Measurements from ENCODE around the gene VSTM2B. TPM values are rescaled to one million over a fixed set of nuclear protein-coding genes. Genes with fewer than 3 reads are reported as not detected.
"Not testable (repeated sequence)": the region's sequence is repeated elsewhere in the genome, so short reads cannot be mapped to it uniquely, and the experiment has no call there.

VSTM2B gene
- total RNA-seq, 1 donor from 2014 or later = not detected

- H3K27ac Mint-ChIP-seq = no peak overlapping the region
- Histone ChIP-seq H3K27me3 (no peaks in the 10 kb centered on the region), H3K27ac (no peak overlapping the region), H3K79me2 (ENCODE audit: low read depth) (no peaks in the 10 kb centered on the region), H3F3A (ENCODE audit: low read depth) (no peaks in the 10 kb centered on the region), H3K4me1 (no peaks in the 10 kb centered on the region), H3K4me3 (no peak overlapping the region), H3K9ac (no peak overlapping the region), H3K36me3 (no peaks in the 10 kb centered on the region), H2AFZ (replicated peaks) (no peak overlapping the region), H3K9me3 (ENCODE audit: low read depth) (no peaks in the 10 kb centered on the region), H4K20me1 (ENCODE audit: low read depth) (no peaks in the 10 kb centered on the region), H3K4me2 (no peak overlapping the region)
- no peaks in the 10 kb centered on the region for H3K4me1 Mint-ChIP-seq
- peaks cover 10% of the 10 kb centered on the region for H3K27me3 Mint-ChIP-seq (ENCODE audit: insufficient read depth, low read depth)
- H3K9me3 Mint-ChIP-seq = peaks cover 2% of the 10 kb centered on the region
- H3K36me3 Mint-ChIP-seq = no peaks in the 10 kb centered on the region
- H3K4me3 Mint-ChIP-seq = no peak overlapping the region
- no peak for TF ChIP-seq EZH2 (IDR thresholded peaks at IDR 0.05)
- TF ChIP-seq EZH2phosphoT487 (IDR thresholded peaks at IDR 0.05) = no peak
- TF ChIP-seq, protein P1, sequence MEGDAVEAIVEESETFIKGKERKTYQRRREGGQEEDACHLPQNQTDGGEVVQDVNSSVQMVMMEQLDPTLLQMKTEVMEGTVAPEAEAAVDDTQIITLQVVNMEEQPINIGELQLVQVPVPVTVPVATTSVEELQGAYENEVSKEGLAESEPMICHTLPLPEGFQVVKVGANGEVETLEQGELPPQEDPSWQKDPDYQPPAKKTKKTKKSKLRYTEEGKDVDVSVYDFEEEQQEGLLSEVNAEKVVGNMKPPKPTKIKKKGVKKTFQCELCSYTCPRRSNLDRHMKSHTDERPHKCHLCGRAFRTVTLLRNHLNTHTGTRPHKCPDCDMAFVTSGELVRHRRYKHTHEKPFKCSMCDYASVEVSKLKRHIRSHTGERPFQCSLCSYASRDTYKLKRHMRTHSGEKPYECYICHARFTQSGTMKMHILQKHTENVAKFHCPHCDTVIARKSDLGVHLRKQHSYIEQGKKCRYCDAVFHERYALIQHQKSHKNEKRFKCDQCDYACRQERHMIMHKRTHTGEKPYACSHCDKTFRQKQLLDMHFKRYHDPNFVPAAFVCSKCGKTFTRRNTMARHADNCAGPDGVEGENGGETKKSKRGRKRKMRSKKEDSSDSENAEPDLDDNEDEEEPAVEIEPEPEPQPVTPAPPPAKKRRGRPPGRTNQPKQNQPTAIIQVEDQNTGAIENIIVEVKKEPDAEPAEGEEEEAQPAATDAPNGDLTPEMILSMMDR (IDR thresholded peaks at IDR 0.05) = no peak
- no peak for DNase-seq (ENCODE audit: low spot score)
Observed at GRCh38 chr19:29543381-29543780, 17.6 kb downstream of the VSTM2B start.

GRCh38 chr19:29544656-29545360 is 19.0 kb downstream of the VSTM2B start:
- no peak overlapping the region for H2AFZ ChIP-seq (replicated peaks)
- H3K4me1 ChIP-seq = no peaks in the 10 kb centered on the region
- H3K27me3 ChIP-seq = no peaks in the 10 kb centered on the region
- no peak overlapping the region for H3K27ac ChIP-seq
- Mint-ChIP-seq H3K4me3 (no peak overlapping the region), H3K36me3 (no peaks in the 10 kb centered on the region), H3K4me1 (no peaks in the 10 kb centered on the region), H3K27ac (no peak overlapping the region), H3K27me3 (ENCODE audit: insufficient read depth, low read depth) (peaks cover 6% of the 10 kb centered on the region), H3K9me3 (peaks cover 2% of the 10 kb centered on the region)
- TF ChIP-seq EZH2 (IDR thresholded peaks at IDR 0.05) = no peak
- TF ChIP-seq EZH2phosphoT487 (IDR thresholded peaks at IDR 0.05) = no peak
- TF ChIP-seq, protein P1 (IDR thresholded peaks at IDR 0.05) = no peak
- no peaks in the 10 kb centered on the region for H3F3A ChIP-seq (ENCODE audit: low read depth)
- no peak for DNase-seq (ENCODE audit: low spot score)
- H3K9me3 ChIP-seq (ENCODE audit: low read depth) = no peaks in the 10 kb centered on the region
- H3K4me2 ChIP-seq = no peak overlapping the region
- H3K79me2 ChIP-seq (ENCODE audit: low read depth) = no peaks in the 10 kb centered on the region
- H4K20me1 ChIP-seq (ENCODE audit: low read depth) = no peaks in the 10 kb centered on the region
- no peak overlapping the region for H3K4me3 ChIP-seq
- no peak overlapping the region for H3K9ac ChIP-seq
- no peaks in the 10 kb centered on the region for H3K36me3 ChIP-seq

DNA sequence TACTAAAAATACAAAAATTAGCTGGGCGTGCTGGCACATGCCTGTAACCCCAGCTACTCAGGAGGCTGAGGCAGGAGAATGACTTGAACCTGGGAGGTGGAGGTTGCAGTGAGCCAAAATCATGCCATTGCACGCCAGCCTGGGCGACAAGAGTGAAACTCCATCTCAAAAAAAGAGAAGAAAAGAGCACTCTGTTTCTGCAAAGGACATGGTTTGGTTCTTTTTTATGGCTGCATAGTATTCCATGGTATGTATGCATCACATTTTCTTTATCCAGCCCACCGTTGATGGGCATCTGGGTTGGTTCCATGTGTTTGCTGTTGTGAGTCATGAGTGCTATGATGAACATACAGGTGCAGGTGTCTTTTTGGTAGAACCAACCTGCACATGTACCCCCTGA is 19.7 kb downstream of the VSTM2B start:
- H3K27me3 Mint-ChIP-seq (ENCODE audit: insufficient read depth, low read depth); H3K4me1 ChIP-seq; H3K79me2 ChIP-seq (ENCODE audit: low read depth); H3K27ac ChIP-seq; DNase-seq (ENCODE audit: low spot score); H3K27ac Mint-ChIP-seq; H3F3A ChIP-seq (ENCODE audit: low read depth); H2AFZ ChIP-seq (replicated peaks); H3K36me3 ChIP-seq; H3K4me2 ChIP-seq; H3K4me3 Mint-ChIP-seq; H3K4me1 Mint-ChIP-seq; H3K9me3 Mint-ChIP-seq; H4K20me1 ChIP-seq (ENCODE audit: low read depth); H3K9ac ChIP-seq; H3K27me3 ChIP-seq; H3K36me3 Mint-ChIP-seq; H3K4me3 ChIP-seq; H3K9me3 ChIP-seq (ENCODE audit: low read depth): not testable (repeated sequence)

- no peaks in the 10 kb centered on the region for H3K9me3 ChIP-seq (ENCODE audit: low read depth)
- H4K20me1 ChIP-seq (ENCODE audit: low read depth) = no peaks in the 10 kb centered on the region
- no peak for DNase-seq (ENCODE audit: low spot score)
- H3K27me3 Mint-ChIP-seq (ENCODE audit: insufficient read depth, low read depth) = peaks cover 6% of the 10 kb centered on the region
- H2AFZ ChIP-seq (replicated peaks) = no peak overlapping the region
- no peak overlapping the region for H3K4me3 Mint-ChIP-seq
- no peak overlapping the region for H3K4me2 ChIP-seq
- H3K27ac Mint-ChIP-seq = no peak overlapping the region
- no peaks in the 10 kb centered on the region for H3F3A ChIP-seq (ENCODE audit: low read depth)
- no peaks in the 10 kb centered on the region for H3K4me1 ChIP-seq
- H3K27ac ChIP-seq = no peak overlapping the region
- H3K27me3 ChIP-seq = no peaks in the 10 kb centered on the region
- no peak overlapping the region for H3K9ac ChIP-seq
- no peak overlapping the region for H3K4me3 ChIP-seq
- no peaks in the 10 kb centered on the region for H3K79me2 ChIP-seq (ENCODE audit: low read depth)
- no peak for TF ChIP-seq EZH2 (IDR thresholded peaks at IDR 0.05)
- TF ChIP-seq, protein P1 (IDR thresholded peaks at IDR 0.05) = no peak
- no peaks in the 10 kb centered on the region for H3K36me3 Mint-ChIP-seq
- no peaks in the 10 kb centered on the region for H3K36me3 ChIP-seq
- no peaks in the 10 kb centered on the region for H3K4me1 Mint-ChIP-seq
- H3K9me3 Mint-ChIP-seq = peaks cover 2% of the 10 kb centered on the region
Observed at GRCh38 chr19:29545866-29546582, 20.2 kb downstream of the VSTM2B start.
